GM13976 (cell line): Measurements from ENCODE around the gene CAP2.

Experiments
- DNase-seq: peaks from one replicate; pipeline ENCODE4 v3.0.0; 2012; ENCODE audit warnings: low spot score
- in situ Hi-C: fragments of 300-500 bp; cut with MboI; formaldehyde crosslinking; loops from one replicate; pipeline ENCODE4 v1.12.0; 2022; ENCODE audit warnings: low sequenced_read_pairs, mixed read lengths, inconsistent platforms; ENCODE audit not compliant: unreplicated experiment
- TF ChIP-seq, protein P1 (sequence below): IDR thresholded peaks from 2 replicates; pipeline ENCODE4 v1.5.1; 2012; ENCODE audit warnings: borderline replicate concordance, mild to moderate bottlenecking; ENCODE audit not compliant: insufficient read depth; ENCODE audit errors: extremely low read depth, missing control alignments, control extremely low read depth

CAP2 gene

DNA sequence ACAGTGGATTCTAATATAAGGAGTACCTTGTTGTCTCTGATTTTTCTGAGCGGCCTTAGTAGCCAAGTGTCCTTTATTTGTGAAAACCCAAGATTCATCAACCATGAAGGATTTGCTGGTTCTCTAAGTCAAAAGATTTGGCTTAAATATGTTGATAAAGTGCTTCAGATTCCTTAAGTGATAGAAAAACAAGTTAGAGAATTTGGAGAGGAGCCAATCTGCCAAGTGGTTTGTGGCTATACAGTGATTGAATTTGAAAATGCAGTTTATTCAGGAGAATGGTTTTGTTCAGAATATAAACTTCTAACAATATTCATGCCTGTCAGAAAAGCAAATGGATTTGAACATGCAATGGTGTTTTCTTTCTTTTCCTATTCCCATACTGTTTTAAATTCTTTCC, 54.8 kb downstream of the CAP2 start:
- TF ChIP-seq, protein P1, sequence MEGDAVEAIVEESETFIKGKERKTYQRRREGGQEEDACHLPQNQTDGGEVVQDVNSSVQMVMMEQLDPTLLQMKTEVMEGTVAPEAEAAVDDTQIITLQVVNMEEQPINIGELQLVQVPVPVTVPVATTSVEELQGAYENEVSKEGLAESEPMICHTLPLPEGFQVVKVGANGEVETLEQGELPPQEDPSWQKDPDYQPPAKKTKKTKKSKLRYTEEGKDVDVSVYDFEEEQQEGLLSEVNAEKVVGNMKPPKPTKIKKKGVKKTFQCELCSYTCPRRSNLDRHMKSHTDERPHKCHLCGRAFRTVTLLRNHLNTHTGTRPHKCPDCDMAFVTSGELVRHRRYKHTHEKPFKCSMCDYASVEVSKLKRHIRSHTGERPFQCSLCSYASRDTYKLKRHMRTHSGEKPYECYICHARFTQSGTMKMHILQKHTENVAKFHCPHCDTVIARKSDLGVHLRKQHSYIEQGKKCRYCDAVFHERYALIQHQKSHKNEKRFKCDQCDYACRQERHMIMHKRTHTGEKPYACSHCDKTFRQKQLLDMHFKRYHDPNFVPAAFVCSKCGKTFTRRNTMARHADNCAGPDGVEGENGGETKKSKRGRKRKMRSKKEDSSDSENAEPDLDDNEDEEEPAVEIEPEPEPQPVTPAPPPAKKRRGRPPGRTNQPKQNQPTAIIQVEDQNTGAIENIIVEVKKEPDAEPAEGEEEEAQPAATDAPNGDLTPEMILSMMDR: no peak
- no peak for DNase-seq
- in situ Hi-C loops: no loop called here

DNA sequence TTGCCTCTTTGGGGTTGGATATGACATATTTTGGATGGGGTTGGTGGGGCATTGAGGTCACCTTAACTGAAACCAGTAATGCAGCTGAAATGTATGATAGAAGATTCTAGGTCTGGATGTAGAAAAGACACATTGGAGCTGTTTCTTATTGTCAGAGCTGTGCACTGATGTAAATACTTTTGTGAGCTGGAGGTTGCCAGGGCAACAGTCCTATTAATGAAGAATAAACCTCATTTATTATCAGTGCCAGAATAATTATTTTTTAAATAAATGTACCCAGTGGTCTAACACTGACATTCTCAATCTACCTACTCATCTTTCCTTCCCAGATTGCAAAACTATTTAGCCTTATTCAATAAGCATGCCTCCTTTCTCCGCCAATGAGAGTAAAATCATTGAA, 57.0 kb downstream of the CAP2 start:
- no peak for DNase-seq
- in situ Hi-C loops: no loop called here
- TF ChIP-seq, protein P1: no peak

DNA sequence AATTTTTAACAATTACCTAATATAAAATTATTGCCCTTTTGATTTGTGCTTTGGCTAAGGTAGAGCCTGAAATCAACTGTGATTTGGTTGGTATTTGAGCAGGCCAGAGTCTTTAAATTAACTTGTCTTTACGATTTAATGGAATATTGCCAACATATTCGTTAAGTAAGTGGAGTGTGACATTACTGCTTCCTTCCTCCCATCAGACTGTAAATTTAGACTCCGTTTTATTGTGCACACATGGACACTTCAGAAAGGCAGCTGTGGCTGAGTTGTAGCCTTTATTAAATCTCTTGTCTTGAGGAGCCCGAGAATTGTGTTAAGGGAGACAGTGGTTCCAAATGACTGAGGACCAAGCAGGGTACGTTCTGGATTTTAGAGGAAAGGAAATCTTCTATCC, 57.4 kb downstream of the CAP2 start:
- TF ChIP-seq, protein P1: no peak
- in situ Hi-C loops: no loop called here
- no peak for DNase-seq

DNA sequence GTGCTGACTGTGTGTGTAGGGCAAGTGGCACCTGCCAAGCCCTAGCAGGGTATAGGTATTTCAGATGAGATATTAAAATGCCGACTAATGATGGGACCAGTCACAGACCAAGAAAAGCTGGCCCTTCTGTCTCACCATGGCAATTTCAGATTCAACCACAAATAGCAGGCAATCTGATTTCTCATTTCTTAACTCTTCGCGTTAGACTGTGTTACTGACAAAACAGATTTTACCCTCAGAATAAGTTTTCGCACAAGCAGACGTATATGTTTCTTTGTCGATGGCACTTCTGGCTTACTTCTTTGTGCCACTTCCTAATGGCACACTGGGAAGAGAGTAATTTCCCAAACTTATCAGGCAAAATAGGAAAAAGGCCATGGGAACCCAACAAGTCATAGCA, 58.7 kb downstream of the CAP2 start:
- no peak for DNase-seq
- TF ChIP-seq, protein P1: no peak
- in situ Hi-C loops: no loop called here

DNA sequence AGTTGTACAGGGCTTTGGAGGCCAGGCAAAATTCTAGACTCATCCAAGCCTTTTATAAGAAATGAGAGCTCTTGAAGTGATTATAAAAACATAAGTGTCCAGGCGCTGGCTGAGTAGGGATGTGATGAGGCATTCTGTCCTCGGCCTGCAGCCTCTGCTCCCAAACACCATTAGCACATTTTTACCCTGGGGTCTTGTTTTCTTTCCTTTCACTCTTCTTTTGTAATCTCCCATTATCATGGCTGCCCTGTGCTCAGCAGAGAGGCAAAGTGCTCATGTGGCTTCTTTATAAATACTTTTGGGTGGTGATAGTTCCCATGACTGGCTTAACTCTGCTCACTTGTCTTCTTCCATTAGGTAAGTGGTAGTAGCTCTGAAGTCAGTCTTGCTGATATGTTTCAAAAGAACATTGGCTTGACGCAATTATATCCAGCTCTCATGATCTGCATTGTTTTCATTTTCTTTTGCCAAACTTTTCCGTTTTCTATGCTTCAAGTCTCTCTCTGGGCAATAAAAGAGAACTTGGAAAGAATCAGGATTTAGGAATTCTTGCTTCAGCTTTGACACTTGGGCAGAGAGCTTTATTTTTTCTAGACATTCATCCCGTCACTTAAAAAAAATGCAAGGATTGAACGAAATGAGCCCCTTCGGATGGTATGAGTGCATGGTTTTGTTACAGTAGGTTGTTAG, 61.1 kb downstream of the CAP2 start:
- no peak for DNase-seq
- in situ Hi-C loops: no loop called here

DNA sequence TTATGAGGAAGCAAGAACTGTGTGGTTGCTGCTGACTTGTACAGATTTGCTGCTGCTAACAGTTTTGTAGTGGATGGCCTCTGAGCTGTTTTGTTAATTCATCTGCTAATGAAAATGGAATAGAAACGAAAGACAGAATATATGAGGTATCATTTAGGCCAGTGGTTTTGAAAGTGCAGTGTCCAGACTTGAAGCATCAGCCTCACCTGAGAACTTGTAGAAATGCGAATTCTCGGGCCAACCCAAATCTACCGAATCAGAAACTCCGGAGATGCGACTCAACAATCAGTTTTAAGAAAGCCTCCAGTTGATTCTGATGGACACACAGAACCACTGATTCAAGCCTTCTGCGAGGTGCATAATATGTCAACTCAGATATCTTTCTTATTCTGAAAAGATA, 62.5 kb downstream of the CAP2 start:
- TF ChIP-seq, protein P1: no peak
- in situ Hi-C loops: no loop called here
- DNase-seq: no peak

More for the DNA sequence above, 61.1 kb downstream of the CAP2 start:
- TF ChIP-seq, protein P1: no peak
